Transverse colon (tissue), 4 donors: ENCODE data around the gene MYLK. TPM values are rescaled to one million over a fixed set of nuclear protein-coding genes. Genes with fewer than 3 reads are reported as not detected.

ENCODE experiments used
- DNase-seq: peaks from one replicate; pipeline ENCODE4 v3.0.0-alpha.2; 2019
- H3K27ac ChIP-seq, 4 donors: fragments of 200-600 bp; sonication (generic); 2 replicates each; pipeline ENCODE4 v1.5.1; 2016 to 2018; ENCODE audit warnings: inconsistent platforms in 4 of 4
- H3K27me3 ChIP-seq: fragments of 200-600 bp; sonication (generic); 2 replicates; pipeline ENCODE4 v1.5.1; 2017; ENCODE audit warnings: inconsistent platforms
- H3K36me3 ChIP-seq, 4 donors: fragments of 200-600 bp; sonication (generic); 2 replicates each; pipeline ENCODE4 v1.5.1; 2017 to 2019; ENCODE audit warnings: inconsistent platforms in 4 of 4
- H3K4me1 ChIP-seq, 4 donors: fragments of 200-600 bp; sonication (generic); 2 replicates each; pipeline ENCODE4 v1.5.1; 2017 to 2020; ENCODE audit warnings: inconsistent platforms in 4 of 4
- H3K4me3 ChIP-seq, 4 donors: fragments of 200-600 bp; sonication (generic); 1 replicate in 1 of 4; 2 replicates in 3 of 4; pipeline versions ENCODE4 v1.5.1 to v1.6.1; 2017 to 2019; ENCODE audit warnings: inconsistent platforms in 4 of 4
- H3K9me3 ChIP-seq, 2 donors: fragments of 200-600 bp; sonication (generic); 2 replicates each; pipeline ENCODE4 v1.5.1; 2017 to 2019; ENCODE audit warnings: inconsistent platforms in 2 of 2
- EP300 ChIP-seq: sonication (generic); formaldehyde crosslinking; IDR thresholded peaks from one replicate; pipeline ENCODE4 v1.6.1; 2017; ENCODE audit warnings: antibody characterized with exemption, low read depth
- POLR2A ChIP-seq: fragments of 450-650 bp; IDR thresholded peaks from one replicate; pipeline ENCODE4 v1.6.1; 2016; ENCODE audit warnings: antibody characterized with exemption, mild to moderate bottlenecking, moderate library complexity
- POLR2AphosphoS5 ChIP-seq, 3 donors: sonication (generic); formaldehyde crosslinking; IDR thresholded peaks; one replicate each; pipeline ENCODE4 v1.6.1; 2016; ENCODE audit warnings: antibody characterized with exemption in 3 of 3
- WGBS, 2 donors: methylation state at CpG; one replicate each; pipeline ENCODE4 v1.1.5; 2018; ENCODE audit warnings: low coverage in 1 of 2; 5-methylcytosine and 5-hydroxymethylcytosine counted together
- in situ Hi-C, 4 donors: fragments of 200-750 bp; cut with MboI; loops; one replicate each; pipeline versions ENCODE4 v1.15.0 to v1.15.1; 2017; ENCODE audit warnings: low sequenced_read_pairs in 3 of 4, low pct_ligation_motif_present in 1 of 4, low pct_unique_long_range_greater_than_20kb in 1 of 4
- intact Hi-C: fragments of 100-400 bp; cut with DNase I; formaldehyde crosslinking; loops from one replicate; pipeline ENCODE4 v1.15.1; 2023; ENCODE audit warnings: low total_unique reads
- total RNA-seq, 4 donors: library from RNA; depleted of rRNA; stranded (reverse); fragments of >200 nt; gene quantifications; one replicate each; pipeline ENCODE4 v1.1.0, GENCODE V29; 2016
- TF ChIP-seq, protein P1 (sequence below), 5 experiments: fragments of 200-600 bp in 3 of 5; fragments of 450-650 bp in 2 of 5; sonication (generic) in 3 of 5; IDR thresholded peaks; 1 replicate in 2 of 5; 2 replicates in 3 of 5; pipeline ENCODE4 v1.5.1; 2016 to 2017; ENCODE audit warnings: antibody characterized with exemption in 5 of 5, inconsistent platforms in 3 of 5, mild to moderate bottlenecking in 2 of 5, moderate library complexity in 1 of 5

MYLK gene
- total RNA-seq, 4 donors from 2014 or later, result 230 to 527 (median 349) TPM

GRCh38 chr3:123685780-123686179, 198.4 kb downstream of the MYLK start:
- intact Hi-C loops, result no loop called here
- DNase-seq, result no peak
- in situ Hi-C loops, result no loop called here
- H3K9me3 ChIP-seq, result no peaks in the 10 kb centered on the region
- H3K36me3 ChIP-seq, result no peaks in the 10 kb centered on the region
- H3K27ac ChIP-seq, result peak overlapping the region; percentile 49 to 89 (median 78)
- no peaks in the 10 kb centered on the region for H3K27me3 ChIP-seq
- TF ChIP-seq POLR2A, result no peak
- TF ChIP-seq, protein P1, sequence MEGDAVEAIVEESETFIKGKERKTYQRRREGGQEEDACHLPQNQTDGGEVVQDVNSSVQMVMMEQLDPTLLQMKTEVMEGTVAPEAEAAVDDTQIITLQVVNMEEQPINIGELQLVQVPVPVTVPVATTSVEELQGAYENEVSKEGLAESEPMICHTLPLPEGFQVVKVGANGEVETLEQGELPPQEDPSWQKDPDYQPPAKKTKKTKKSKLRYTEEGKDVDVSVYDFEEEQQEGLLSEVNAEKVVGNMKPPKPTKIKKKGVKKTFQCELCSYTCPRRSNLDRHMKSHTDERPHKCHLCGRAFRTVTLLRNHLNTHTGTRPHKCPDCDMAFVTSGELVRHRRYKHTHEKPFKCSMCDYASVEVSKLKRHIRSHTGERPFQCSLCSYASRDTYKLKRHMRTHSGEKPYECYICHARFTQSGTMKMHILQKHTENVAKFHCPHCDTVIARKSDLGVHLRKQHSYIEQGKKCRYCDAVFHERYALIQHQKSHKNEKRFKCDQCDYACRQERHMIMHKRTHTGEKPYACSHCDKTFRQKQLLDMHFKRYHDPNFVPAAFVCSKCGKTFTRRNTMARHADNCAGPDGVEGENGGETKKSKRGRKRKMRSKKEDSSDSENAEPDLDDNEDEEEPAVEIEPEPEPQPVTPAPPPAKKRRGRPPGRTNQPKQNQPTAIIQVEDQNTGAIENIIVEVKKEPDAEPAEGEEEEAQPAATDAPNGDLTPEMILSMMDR (IDR thresholded peaks at IDR 0.05), result no peak
- TF ChIP-seq POLR2AphosphoS5 (IDR thresholded peaks at IDR 0.05), result no peak
- TF ChIP-seq EP300, result no peak
- WGBS, 2 donors, result 64 to 79% methylated on average over 1 to 9 of the region's 9 CpGs
- H3K4me3 ChIP-seq, result no peak overlapping the region
- peaks cover 7 to 33% (median 18%) of the 10 kb centered on the region in 4 donors for H3K4me1 ChIP-seq

DNA sequence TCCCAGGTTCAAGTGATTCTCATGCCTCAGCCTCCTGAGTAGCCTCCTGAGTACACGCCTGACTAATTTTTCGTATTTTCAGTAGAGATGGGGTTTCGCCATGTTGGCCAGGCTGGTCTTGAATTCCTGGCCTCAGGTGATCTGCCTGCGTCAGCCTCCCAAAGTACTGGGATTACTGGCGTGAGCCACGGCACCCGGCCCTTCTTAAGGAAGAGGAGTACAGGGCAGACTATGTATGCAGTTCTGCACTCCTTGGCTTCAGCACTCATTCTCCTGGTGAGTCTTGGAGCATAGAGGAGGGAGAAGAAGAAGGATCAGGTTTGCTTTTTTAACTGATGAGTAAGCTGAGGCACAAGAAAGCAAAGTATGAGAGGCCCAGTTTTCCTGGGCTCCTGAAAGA, 199.5 kb downstream of the MYLK start:
- in situ Hi-C loops, result no loop called here
- no peaks in the 10 kb centered on the region for H3K9me3 ChIP-seq
- no peak for TF ChIP-seq POLR2A
- TF ChIP-seq EP300, result no peak
- TF ChIP-seq, protein P1 (IDR thresholded peaks at IDR 0.05), result no peak
- TF ChIP-seq POLR2AphosphoS5 (IDR thresholded peaks at IDR 0.05), result no peak
- intact Hi-C loops, result no loop called here
- WGBS, 2 donors, result 95% methylated on average over 7 of the region's 7 CpGs; no CpG with 5 or more reads in 1 of the 2 donors
- H3K36me3 ChIP-seq, result no peaks in the 10 kb centered on the region
- peak overlapping the region; percentile 41 to 89 (median 78) for H3K27ac ChIP-seq
- no peaks in the 10 kb centered on the region for H3K27me3 ChIP-seq
- H3K4me1 ChIP-seq, result peaks cover 5 to 36% (median 14%) of the 10 kb centered on the region in 4 donors
- DNase-seq, result no peak
- no peak overlapping the region for H3K4me3 ChIP-seq

- no peak for DNase-seq
- H3K27me3 ChIP-seq, result no peaks in the 10 kb centered on the region
- H3K4me1 ChIP-seq, result peaks cover 9 to 40% (median 14%) of the 10 kb centered on the region in 4 donors
- intact Hi-C loops (no loop called here), in situ Hi-C loops (no loop called here)
- H3K4me3 ChIP-seq, result no peak overlapping the region
- H3K9me3 ChIP-seq, result no peaks in the 10 kb centered on the region
- TF ChIP-seq POLR2A (no peak), POLR2AphosphoS5 (IDR thresholded peaks at IDR 0.05) (no peak), EP300 (no peak)
- TF ChIP-seq, protein P1 (IDR thresholded peaks at IDR 0.05), result no peak
- peak overlapping the region; percentile 41 to 89 (median 78) for H3K27ac ChIP-seq
- no peaks in the 10 kb centered on the region for H3K36me3 ChIP-seq
- 50% methylated on average over 4 of the region's 4 CpGs; no CpG with 5 or more reads in 1 of the 2 donors for WGBS, 2 donors
Observed at GRCh38 chr3:123684209-123684608, 199.9 kb downstream of the MYLK start.

- Histone ChIP-seq H3K27ac (peak overlapping the region; percentile 41 to 89 (median 78)), H3K4me1 (peaks cover 7 to 35% (median 13%) of the 10 kb centered on the region in 4 donors), H3K27me3 (no peaks in the 10 kb centered on the region), H3K9me3 (no peaks in the 10 kb centered on the region), H3K36me3 (no peaks in the 10 kb centered on the region), H3K4me3 (no peak overlapping the region)
- no peak for DNase-seq
- in situ Hi-C loops, result no loop called here
- intact Hi-C loops, result no loop called here
- 67 to 100% methylated on average over 1 to 10 of the region's 10 CpGs for WGBS, 2 donors
- TF ChIP-seq POLR2AphosphoS5 (IDR thresholded peaks at IDR 0.05), result no peak
- TF ChIP-seq POLR2A, result no peak
- TF ChIP-seq, protein P1 (IDR thresholded peaks at IDR 0.05), result no peak
- TF ChIP-seq EP300, result no peak
Observed at GRCh38 chr3:123683505-123684154, 200.5 kb downstream of the MYLK start.
